ENCODE results near the gene YIPF2. TPM values are rescaled to one million over a fixed set of nuclear protein-coding genes. Genes with fewer than 3 reads are reported as not detected.

Gene YIPF2
- total RNA-seq, 1 experiment from 2014 or later = 29.0 TPM

DNA sequence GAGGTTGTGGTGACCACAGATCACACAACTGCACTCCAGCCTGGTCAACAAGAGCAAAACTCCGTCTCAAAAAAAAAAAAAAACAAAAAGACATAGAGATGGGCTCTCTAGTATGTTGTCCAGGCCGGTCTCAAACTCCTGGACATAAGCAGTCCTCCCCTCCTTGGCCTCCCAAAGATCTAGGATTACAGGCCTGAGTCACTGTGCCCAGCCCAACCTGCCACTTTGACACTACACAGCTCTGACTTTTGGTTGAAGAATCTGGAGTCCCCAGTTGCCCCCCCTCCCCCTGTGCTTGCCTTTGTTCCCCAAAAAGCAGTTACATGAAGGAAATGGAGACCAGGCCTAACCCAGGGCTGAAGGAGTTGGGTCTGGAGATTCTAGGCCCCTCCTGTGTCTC is 44.2 kb downstream of the YIPF2 start:
- CTCF ChIA-PET = no interaction called here
- no TSS peak for BruUV-seq (replicated peaks)
- Histone ChIP-seq H3K27ac (ENCODE audit: low read length) (no peak overlapping the region), H3K9me3 (ENCODE audit: control insufficient read depth, insufficient read depth, low read depth, low read length) (no peaks in the 10 kb centered on the region), H3K4me1 (ENCODE audit: control insufficient read depth, insufficient read depth, low read length) (0 out of 2 replicates have a peak, but pooled peaks cover 6% of the 10 kb centered on the region), H3K36me3 (ENCODE audit: control insufficient read depth, insufficient read depth, low read length) (no peaks in the 10 kb centered on the region), H3K4me3 (ENCODE audit: low read depth in 2 of 2, low read length in 2 of 2) (no peak overlapping the region), H3K27me3 (ENCODE audit: control insufficient read depth, insufficient read depth, low read length) (no peaks in the 10 kb centered on the region)
- ATAC-seq (no peak), DNase-seq (ENCODE audit: low read depth, low spot score) (no peak)
- TF ChIP-seq TCF7L2 (IDR thresholded peaks at IDR 0.05; ENCODE audit: low read depth, low read length) (no peak), SIN3A (IDR thresholded peaks at IDR 0.05; ENCODE audit: borderline replicate concordance, insufficient read depth, low read depth, low read length) (no peak), POLR2AphosphoS5 (IDR thresholded peaks at IDR 0.05; ENCODE audit: low read depth, low read length) (no peak), REST (IDR thresholded peaks at IDR 0.05; ENCODE audit: insufficient read depth in 1 of 2, low read depth in 2 of 2, low read length in 1 of 2) (no peak)
- TF ChIP-seq, protein P1, sequence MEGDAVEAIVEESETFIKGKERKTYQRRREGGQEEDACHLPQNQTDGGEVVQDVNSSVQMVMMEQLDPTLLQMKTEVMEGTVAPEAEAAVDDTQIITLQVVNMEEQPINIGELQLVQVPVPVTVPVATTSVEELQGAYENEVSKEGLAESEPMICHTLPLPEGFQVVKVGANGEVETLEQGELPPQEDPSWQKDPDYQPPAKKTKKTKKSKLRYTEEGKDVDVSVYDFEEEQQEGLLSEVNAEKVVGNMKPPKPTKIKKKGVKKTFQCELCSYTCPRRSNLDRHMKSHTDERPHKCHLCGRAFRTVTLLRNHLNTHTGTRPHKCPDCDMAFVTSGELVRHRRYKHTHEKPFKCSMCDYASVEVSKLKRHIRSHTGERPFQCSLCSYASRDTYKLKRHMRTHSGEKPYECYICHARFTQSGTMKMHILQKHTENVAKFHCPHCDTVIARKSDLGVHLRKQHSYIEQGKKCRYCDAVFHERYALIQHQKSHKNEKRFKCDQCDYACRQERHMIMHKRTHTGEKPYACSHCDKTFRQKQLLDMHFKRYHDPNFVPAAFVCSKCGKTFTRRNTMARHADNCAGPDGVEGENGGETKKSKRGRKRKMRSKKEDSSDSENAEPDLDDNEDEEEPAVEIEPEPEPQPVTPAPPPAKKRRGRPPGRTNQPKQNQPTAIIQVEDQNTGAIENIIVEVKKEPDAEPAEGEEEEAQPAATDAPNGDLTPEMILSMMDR (IDR thresholded peaks at IDR 0.05) = no peak
- intact Hi-C loops (cut with micrococcal nuclease; ENCODE audit: unreplicated experiment) (no loop called here), in situ Hi-C loops (cut with HindIII; ENCODE audit: low pct_unique_long_range_greater_than_20kb, low sequenced_read_pairs) (no loop called here)
- POLR2A ChIA-PET = no interaction called here

DNA sequence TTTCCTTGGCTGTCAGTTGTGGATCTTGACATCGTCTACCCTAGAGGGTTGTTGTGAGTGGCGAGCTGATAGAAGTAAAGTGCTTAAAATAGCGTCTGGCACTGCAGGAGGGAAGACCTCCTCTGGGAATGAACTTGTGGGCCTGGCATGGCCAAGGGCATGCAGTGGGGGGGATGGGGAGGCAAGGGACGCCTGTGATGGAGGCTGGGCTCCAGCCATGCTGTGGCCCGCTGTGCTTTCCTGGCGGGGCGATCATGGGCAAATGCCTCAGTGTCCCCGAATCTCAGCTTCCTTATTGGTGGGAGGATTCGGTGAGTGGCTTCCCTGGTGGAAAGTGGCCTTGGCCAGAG is 46.4 kb downstream of the YIPF2 start:
- H3K9me3 ChIP-seq (ENCODE audit: control insufficient read depth, insufficient read depth, low read depth, low read length) = no peaks in the 10 kb centered on the region
- ATAC-seq = no peak
- H3K27ac ChIP-seq (ENCODE audit: low read length) = no peak overlapping the region
- ChIA-PET POLR2A (no interaction called here), CTCF (interaction anchor here (0.7 kb wide), 1 partner anchor 46 kb away, joined by 9 read pairs; no protein-coding TSS in a partner anchor)
- no peaks in the 10 kb centered on the region for H3K27me3 ChIP-seq (ENCODE audit: control insufficient read depth, insufficient read depth, low read length)
- H3K4me3 ChIP-seq (ENCODE audit: low read depth in 2 of 2, low read length in 2 of 2) = no peak overlapping the region
- no peaks in the 10 kb centered on the region for H3K36me3 ChIP-seq (ENCODE audit: control insufficient read depth, insufficient read depth, low read length)
- BruUV-seq (replicated peaks) = no TSS peak
- 0 out of 2 replicates have a peak, but pooled peaks cover 6% of the 10 kb centered on the region for H3K4me1 ChIP-seq (ENCODE audit: control insufficient read depth, insufficient read depth, low read length)
- no peak for DNase-seq (ENCODE audit: low read depth, low spot score)
- intact Hi-C loops (cut with micrococcal nuclease; ENCODE audit: unreplicated experiment) (no loop called here), in situ Hi-C loops (cut with HindIII; ENCODE audit: low pct_unique_long_range_greater_than_20kb, low sequenced_read_pairs) (no loop called here)
- TF ChIP-seq, protein P1 (IDR thresholded peaks at IDR 0.05) = no peak
- TF ChIP-seq SIN3A (IDR thresholded peaks at IDR 0.05; ENCODE audit: borderline replicate concordance, insufficient read depth, low read depth, low read length) (no peak), REST (IDR thresholded peaks at IDR 0.05; ENCODE audit: insufficient read depth in 1 of 2, low read depth in 2 of 2, low read length in 1 of 2) (no peak), POLR2AphosphoS5 (IDR thresholded peaks at IDR 0.05; ENCODE audit: low read depth, low read length) (no peak), TCF7L2 (IDR thresholded peaks at IDR 0.05; ENCODE audit: low read depth, low read length) (no peak)

Data from Panc1 (cell line).